Fibroblast of lung (primary cell): Measurements from ENCODE around the gene NUFIP2. TPM values are rescaled to one million over a fixed set of nuclear protein-coding genes. Genes with fewer than 3 reads are reported as not detected.

Experiments
- DNase-seq, 2 donors: peaks; one replicate each; pipeline versions ENCODE4 v3.0.0 to v3.0.0-alpha.2; 2010; ENCODE audit warnings: low read depth in 2 of 2
- H2AFZ ChIP-seq: 2 replicates; pipeline ENCODE4 v1.5.1; 2012; ENCODE audit warnings: low read length, control low read depth, inconsistent platforms
- H3K27ac ChIP-seq: 2 replicates; pipeline ENCODE4 v1.5.1; 2011; ENCODE audit warnings: low read length, control low read depth; ENCODE audit not compliant: insufficient read depth
- H3K27me3 ChIP-seq: 2 replicates; pipeline ENCODE4 v1.5.1; 2011; ENCODE audit warnings: mild to moderate bottlenecking, low read length; ENCODE audit not compliant: control insufficient read depth, insufficient read depth
- H3K36me3 ChIP-seq: 2 replicates; pipeline ENCODE4 v1.5.1; 2011; ENCODE audit warnings: low read length; ENCODE audit not compliant: control insufficient read depth, insufficient read depth
- H3K4me1 ChIP-seq: 2 replicates; pipeline ENCODE4 v1.5.1; 2011; ENCODE audit warnings: low read length; ENCODE audit not compliant: control insufficient read depth, insufficient read depth; ENCODE audit errors: extremely low read depth
- H3K4me2 ChIP-seq: 2 replicates; pipeline ENCODE4 v1.5.1; 2011; ENCODE audit warnings: low read length, control low read depth; ENCODE audit not compliant: insufficient read depth; ENCODE audit errors: extremely low read depth
- H3K4me3 ChIP-seq, 4 experiments: fragments of 200-600 bp in 1 of 4; sonication (generic) in 1 of 4; replicated peaks in 1 of 4; 2 replicates each; pipeline ENCODE4 v1.5.1; 2011 to 2016; ENCODE audit warnings: low read length in 4 of 4, low read depth in 3 of 4, mild to moderate bottlenecking in 3 of 4, control low read depth in 2 of 4, inconsistent platforms in 1 of 4, mixed read lengths in 1 of 4; ENCODE audit not compliant: insufficient read depth in 1 of 4; ENCODE audit errors: control extremely low read depth in 1 of 4
- H3K79me2 ChIP-seq: 2 replicates; pipeline ENCODE4 v1.5.1; 2012; ENCODE audit warnings: mild to moderate bottlenecking, low read length, inconsistent platforms; ENCODE audit not compliant: control insufficient read depth, insufficient read depth
- H3K9ac ChIP-seq: 2 replicates; pipeline ENCODE4 v1.5.1; 2011; ENCODE audit warnings: mild to moderate bottlenecking, low read length, control low read depth; ENCODE audit not compliant: insufficient read depth
- H3K9me3 ChIP-seq: 2 replicates; pipeline ENCODE4 v1.5.1; 2012; ENCODE audit warnings: low read depth, low read length; ENCODE audit not compliant: control insufficient read depth, insufficient read depth
- H4K20me1 ChIP-seq: 2 replicates; pipeline ENCODE4 v1.5.1; 2011; ENCODE audit warnings: low read length; ENCODE audit not compliant: control insufficient read depth, insufficient read depth; ENCODE audit errors: extremely low read depth
- EZH2 ChIP-seq: IDR thresholded peaks from 2 replicates; pipeline ENCODE4 v1.5.1; 2012; ENCODE audit warnings: low read length, control low read depth, mild to moderate bottlenecking; ENCODE audit errors: missing control alignments
- polyA plus RNA-seq, 2 donors: library from polyadenylated mRNA; depleted of rRNA in 1 of 2; stranded (reverse) in 1 of 2; unstranded in 1 of 2; fragments of >200 nt; gene quantifications; 2 replicates each; pipeline ENCODE4 v1.2.1, GENCODE V29; 2011 to 2012; ENCODE audit warnings: missing spikeins in 1 of 2
- total RNA-seq: library from RNA; depleted of rRNA; stranded (reverse); fragments of >200 nt; gene quantifications from 2 replicates; pipeline ENCODE4 v1.2.1, GENCODE V29; 2014
- TF ChIP-seq, protein P1 (sequence below), 2 donors: IDR thresholded peaks in 1 of 2; conservative IDR thresholded peaks in 1 of 2; 1 replicate in 1 of 2; 2 replicates in 1 of 2; pipeline ENCODE4 v1.5.1; 2011 to 2012; ENCODE audit warnings: low read length in 2 of 2, control low read depth in 1 of 2, inconsistent platforms in 1 of 2, low read depth in 1 of 2, mild to moderate bottlenecking in 1 of 2

NUFIP2 gene
- total and polyA plus RNA-seq, 2 donors (not counting 1 experiment from before 2014, with no cell fraction given): 12.3 to 33.2 TPM

DNA sequence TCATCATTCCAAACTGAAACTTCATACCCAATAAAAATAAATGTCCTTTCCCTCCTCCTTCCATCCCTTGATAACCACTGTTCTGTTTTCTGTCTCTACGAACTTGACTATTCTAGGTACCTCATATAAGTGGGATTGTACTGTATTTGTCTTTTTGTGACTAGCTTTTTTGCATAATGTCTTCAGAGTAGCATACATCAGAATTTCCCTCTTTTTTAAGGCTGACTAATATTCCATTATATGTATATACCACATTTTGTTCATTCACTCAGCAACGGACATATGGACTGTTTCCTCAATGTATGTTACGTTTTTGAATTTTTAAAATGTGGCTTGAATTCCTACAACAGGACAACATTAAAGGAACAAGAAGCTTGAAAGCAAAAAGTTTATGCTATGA lies 1.5 kb upstream of the NUFIP2 start:
- Histone ChIP-seq H4K20me1 (no peaks in the 10 kb centered on the region), H3K27me3 (no peaks in the 10 kb centered on the region), H2AFZ (no peak overlapping the region), H3K79me2 (peaks cover 34% of the 10 kb centered on the region), H3K9ac (no peak overlapping the region), H3K4me3 (no peak overlapping the region), H3K4me1 (peaks cover under 1% of the 10 kb centered on the region), H3K27ac (no peak overlapping the region), H3K36me3 (no peaks in the 10 kb centered on the region), H3K4me2 (no peak overlapping the region), H3K9me3 (no peaks in the 10 kb centered on the region)
- no peak for TF ChIP-seq EZH2
- TF ChIP-seq, protein P1, sequence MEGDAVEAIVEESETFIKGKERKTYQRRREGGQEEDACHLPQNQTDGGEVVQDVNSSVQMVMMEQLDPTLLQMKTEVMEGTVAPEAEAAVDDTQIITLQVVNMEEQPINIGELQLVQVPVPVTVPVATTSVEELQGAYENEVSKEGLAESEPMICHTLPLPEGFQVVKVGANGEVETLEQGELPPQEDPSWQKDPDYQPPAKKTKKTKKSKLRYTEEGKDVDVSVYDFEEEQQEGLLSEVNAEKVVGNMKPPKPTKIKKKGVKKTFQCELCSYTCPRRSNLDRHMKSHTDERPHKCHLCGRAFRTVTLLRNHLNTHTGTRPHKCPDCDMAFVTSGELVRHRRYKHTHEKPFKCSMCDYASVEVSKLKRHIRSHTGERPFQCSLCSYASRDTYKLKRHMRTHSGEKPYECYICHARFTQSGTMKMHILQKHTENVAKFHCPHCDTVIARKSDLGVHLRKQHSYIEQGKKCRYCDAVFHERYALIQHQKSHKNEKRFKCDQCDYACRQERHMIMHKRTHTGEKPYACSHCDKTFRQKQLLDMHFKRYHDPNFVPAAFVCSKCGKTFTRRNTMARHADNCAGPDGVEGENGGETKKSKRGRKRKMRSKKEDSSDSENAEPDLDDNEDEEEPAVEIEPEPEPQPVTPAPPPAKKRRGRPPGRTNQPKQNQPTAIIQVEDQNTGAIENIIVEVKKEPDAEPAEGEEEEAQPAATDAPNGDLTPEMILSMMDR (conservative IDR thresholded peaks at IDR 0.05 in 1 of 2, IDR thresholded peaks at IDR 0.05 in 1 of 2; ENCODE audit: low read depth in 1 of 2, low read length in 2 of 2): no peak
- no peak for DNase-seq

- Histone ChIP-seq H3K9me3 (no peaks in the 10 kb centered on the region), H3K27me3 (no peaks in the 10 kb centered on the region), H3K79me2 (peaks cover 42% of the 10 kb centered on the region), H3K27ac (peak overlapping the region; percentile 85), H2AFZ (peak overlapping the region; percentile 91), H3K4me1 (peaks cover 3% of the 10 kb centered on the region), H4K20me1 (no peaks in the 10 kb centered on the region), H3K4me2 (peak overlapping the region; percentile 93), H3K4me3 (peak overlapping the region; percentile 53 to 99 (median 84)), H3K36me3 (peaks cover 3% of the 10 kb centered on the region), H3K9ac (peak overlapping the region; percentile 71)
- no peak for DNase-seq
- TF ChIP-seq, protein P1 (conservative IDR thresholded peaks at IDR 0.05 in 1 of 2, IDR thresholded peaks at IDR 0.05 in 1 of 2; ENCODE audit: low read depth in 1 of 2, low read length in 2 of 2): no peak
- no peak for TF ChIP-seq EZH2
Measured at GRCh38 chr17:29294580-29294900, 592 bp upstream of the NUFIP2 start.

- Histone ChIP-seq H3K27me3 (no peaks in the 10 kb centered on the region), H3K36me3 (peaks cover 4% of the 10 kb centered on the region), H4K20me1 (peaks cover 4% of the 10 kb centered on the region), H3K4me2 (peak overlapping the region; percentile 36), H3K27ac (peak overlapping the region; percentile 85), H3K79me2 (peaks cover 55% of the 10 kb centered on the region), H3K4me3 (peak overlapping the region; percentile 88 to 99 (median 96)), H3K9ac (peak overlapping the region; percentile 78), H3K9me3 (no peaks in the 10 kb centered on the region), H3K4me1 (peaks cover 3% of the 10 kb centered on the region), H2AFZ (no peak overlapping the region)
- peak; percentile 45 to 50 for DNase-seq
- TF ChIP-seq, protein P1 (conservative IDR thresholded peaks at IDR 0.05 in 1 of 2, IDR thresholded peaks at IDR 0.05 in 1 of 2; ENCODE audit: low read depth in 1 of 2, low read length in 2 of 2): no peak
- no peak for TF ChIP-seq EZH2
Measured at GRCh38 chr17:29292992-29293889, 707 bp downstream of the NUFIP2 start.
